ENCODE results near the gene KLHL10. TPM values are rescaled to one million over a fixed set of nuclear protein-coding genes. Genes with fewer than 3 reads are reported as not detected.
A peak's percentile ranks its signal among the peaks of the same experiment; 100 is the strongest.

The KLHL10 gene
- total and polyA plus RNA-seq, 9 of the 15 experiments (the other 6 are each of a cell fraction or from before 2014, with no cell fraction given) = 0.06 to 0.56 (median 0.12) TPM; not detected in 5

DNA sequence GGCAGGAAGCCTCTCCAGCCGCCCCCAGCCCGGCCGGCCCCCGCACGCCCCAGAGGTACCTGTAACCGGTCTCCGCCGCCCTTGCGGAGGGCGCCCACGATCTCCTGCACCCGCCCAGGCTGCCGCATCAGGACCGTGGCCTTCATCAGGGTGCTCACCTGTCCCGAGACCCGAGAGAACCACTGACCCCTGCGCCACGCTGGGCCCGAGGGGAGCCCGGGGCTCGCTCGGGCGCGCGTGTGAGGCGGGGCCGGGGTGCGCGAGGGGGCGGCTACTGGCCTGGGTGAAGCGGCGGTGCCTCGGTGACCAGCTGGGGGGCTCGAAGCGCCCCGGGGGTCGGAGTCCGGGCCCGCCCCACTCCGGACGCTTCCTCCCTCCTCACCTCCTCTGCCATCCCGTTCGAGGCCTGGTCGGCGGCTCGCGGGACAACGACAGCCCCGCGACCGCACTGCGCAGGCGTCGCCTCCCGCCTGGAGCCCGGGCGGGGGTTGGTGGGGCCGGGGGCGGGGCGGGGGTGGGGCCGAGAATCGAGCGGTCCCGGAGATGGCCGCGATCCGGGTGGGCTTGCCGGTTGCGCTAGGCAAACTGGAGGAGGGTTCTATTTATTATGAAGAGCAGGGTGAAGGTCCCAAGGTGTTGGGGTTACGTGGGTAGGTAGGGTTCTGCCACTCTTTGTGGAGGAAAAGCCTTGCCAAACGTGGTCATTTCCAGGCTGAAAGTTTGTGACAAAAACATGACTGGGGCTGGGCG, 1.6 kb upstream of the KLHL10 start, which contains the start of gene NT5C3B (continued):
- TF ChIP-seq, protein P1, sequence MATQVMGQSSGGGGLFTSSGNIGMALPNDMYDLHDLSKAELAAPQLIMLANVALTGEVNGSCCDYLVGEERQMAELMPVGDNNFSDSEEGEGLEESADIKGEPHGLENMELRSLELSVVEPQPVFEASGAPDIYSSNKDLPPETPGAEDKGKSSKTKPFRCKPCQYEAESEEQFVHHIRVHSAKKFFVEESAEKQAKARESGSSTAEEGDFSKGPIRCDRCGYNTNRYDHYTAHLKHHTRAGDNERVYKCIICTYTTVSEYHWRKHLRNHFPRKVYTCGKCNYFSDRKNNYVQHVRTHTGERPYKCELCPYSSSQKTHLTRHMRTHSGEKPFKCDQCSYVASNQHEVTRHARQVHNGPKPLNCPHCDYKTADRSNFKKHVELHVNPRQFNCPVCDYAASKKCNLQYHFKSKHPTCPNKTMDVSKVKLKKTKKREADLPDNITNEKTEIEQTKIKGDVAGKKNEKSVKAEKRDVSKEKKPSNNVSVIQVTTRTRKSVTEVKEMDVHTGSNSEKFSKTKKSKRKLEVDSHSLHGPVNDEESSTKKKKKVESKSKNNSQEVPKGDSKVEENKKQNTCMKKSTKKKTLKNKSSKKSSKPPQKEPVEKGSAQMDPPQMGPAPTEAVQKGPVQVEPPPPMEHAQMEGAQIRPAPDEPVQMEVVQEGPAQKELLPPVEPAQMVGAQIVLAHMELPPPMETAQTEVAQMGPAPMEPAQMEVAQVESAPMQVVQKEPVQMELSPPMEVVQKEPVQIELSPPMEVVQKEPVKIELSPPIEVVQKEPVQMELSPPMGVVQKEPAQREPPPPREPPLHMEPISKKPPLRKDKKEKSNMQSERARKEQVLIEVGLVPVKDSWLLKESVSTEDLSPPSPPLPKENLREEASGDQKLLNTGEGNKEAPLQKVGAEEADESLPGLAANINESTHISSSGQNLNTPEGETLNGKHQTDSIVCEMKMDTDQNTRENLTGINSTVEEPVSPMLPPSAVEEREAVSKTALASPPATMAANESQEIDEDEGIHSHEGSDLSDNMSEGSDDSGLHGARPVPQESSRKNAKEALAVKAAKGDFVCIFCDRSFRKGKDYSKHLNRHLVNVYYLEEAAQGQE (IDR thresholded peaks at IDR 0.05; ENCODE audit: borderline replicate concordance) = peak; percentile 67
- TF ChIP-seq, protein P1 (CRISPR knock-in tag; IDR thresholded peaks at IDR 0.05; ENCODE audit: low read depth) = no peak
- TF ChIP-seq SREBF2 (CRISPR knock-in tag; IDR thresholded peaks at IDR 0.05) (no peak), ARID2 (IDR thresholded peaks at IDR 0.05) (no peak), DNMT1 (IDR thresholded peaks at IDR 0.05) (no peak), JUNB (CRISPR knock-in tag; conservative IDR thresholded peaks at IDR 0.05) (no peak), ZNF584 (CRISPR knock-in tag; IDR thresholded peaks at IDR 0.05; ENCODE audit: low read depth) (no peak), PCBP1 (IDR thresholded peaks at IDR 0.05; ENCODE audit: low read depth, low read length, poor library complexity, severe bottlenecking) (no peak), NBN (IDR thresholded peaks at IDR 0.05; ENCODE audit: low read depth) (no peak), RBM34 (IDR thresholded peaks at IDR 0.05; ENCODE audit: borderline replicate concordance, insufficient read depth, low read length) (no peak), GATAD2B (IDR thresholded peaks at IDR 0.05; ENCODE audit: borderline replicate concordance) (no peak), KLF1 (tag; IDR thresholded peaks at IDR 0.05) (no peak), FOS (IDR thresholded peaks at IDR 0.05; ENCODE audit: extremely low read depth, insufficient read length) (no peak), CBFA2T3 (IDR thresholded peaks at IDR 0.05) (no peak)
- TF ChIP-seq, protein P2, sequence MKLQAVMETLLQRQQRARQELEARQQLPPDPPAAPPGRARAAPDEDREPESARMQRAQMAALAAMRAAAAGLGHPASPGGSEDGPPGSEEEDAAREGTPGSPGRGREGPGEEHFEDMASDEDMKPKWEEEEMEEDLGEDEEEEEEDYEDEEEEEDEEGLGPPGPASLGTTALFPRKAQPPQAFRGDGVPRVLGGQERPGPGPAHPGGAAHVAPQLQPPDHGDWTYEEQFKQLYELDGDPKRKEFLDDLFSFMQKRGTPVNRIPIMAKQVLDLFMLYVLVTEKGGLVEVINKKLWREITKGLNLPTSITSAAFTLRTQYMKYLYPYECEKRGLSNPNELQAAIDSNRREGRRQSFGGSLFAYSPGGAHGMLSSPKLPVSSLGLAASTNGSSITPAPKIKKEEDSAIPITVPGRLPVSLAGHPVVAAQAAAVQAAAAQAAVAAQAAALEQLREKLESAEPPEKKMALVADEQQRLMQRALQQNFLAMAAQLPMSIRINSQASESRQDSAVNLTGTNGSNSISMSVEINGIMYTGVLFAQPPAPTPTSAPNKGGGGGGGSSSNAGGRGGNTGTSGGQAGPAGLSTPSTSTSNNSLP (IDR thresholded peaks at IDR 0.05; ENCODE audit: borderline replicate concordance, low read depth, low read length) = no peak

Data from K562 (cell line).